A673 (cell line): ENCODE results near the gene KCNMB1.

ENCODE experiments used
- EZH2 ChIP-seq: fragments of 200-600 bp; sonication (generic); IDR thresholded peaks from 2 replicates; pipeline ENCODE4 v1.6.1; 2017; ENCODE audit warnings: borderline replicate concordance, low read depth, mild to moderate bottlenecking, mixed read lengths, antibody characterized with exemption, low read length; ENCODE audit not compliant: poor library complexity, severe bottlenecking
- TF ChIP-seq, protein P1 (sequence below): fragments of 300-800, 200-600 bp; sonication (generic); conservative IDR thresholded peaks from 2 replicates; pipeline ENCODE4 v1.5.1; 2017; ENCODE audit warnings: low read depth, mild to moderate bottlenecking, antibody characterized with exemption, low read length, moderate library complexity, mixed read lengths

- TF ChIP-seq, protein P1, sequence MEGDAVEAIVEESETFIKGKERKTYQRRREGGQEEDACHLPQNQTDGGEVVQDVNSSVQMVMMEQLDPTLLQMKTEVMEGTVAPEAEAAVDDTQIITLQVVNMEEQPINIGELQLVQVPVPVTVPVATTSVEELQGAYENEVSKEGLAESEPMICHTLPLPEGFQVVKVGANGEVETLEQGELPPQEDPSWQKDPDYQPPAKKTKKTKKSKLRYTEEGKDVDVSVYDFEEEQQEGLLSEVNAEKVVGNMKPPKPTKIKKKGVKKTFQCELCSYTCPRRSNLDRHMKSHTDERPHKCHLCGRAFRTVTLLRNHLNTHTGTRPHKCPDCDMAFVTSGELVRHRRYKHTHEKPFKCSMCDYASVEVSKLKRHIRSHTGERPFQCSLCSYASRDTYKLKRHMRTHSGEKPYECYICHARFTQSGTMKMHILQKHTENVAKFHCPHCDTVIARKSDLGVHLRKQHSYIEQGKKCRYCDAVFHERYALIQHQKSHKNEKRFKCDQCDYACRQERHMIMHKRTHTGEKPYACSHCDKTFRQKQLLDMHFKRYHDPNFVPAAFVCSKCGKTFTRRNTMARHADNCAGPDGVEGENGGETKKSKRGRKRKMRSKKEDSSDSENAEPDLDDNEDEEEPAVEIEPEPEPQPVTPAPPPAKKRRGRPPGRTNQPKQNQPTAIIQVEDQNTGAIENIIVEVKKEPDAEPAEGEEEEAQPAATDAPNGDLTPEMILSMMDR: peak; percentile 32
- TF ChIP-seq EZH2: no peak
Observed at GRCh38 chr5:170338933-170339779, 50.0 kb downstream of the KCNMB1 start.
